ENCODE measurements around the gene FNBP1L.

GRCh38 chr1:93552741-93553455, 105.0 kb downstream of the FNBP1L start:
- TF ChIP-seq POLR2A (IDR thresholded peaks at IDR 0.05) (no peak), CTCF (IDR thresholded peaks at IDR 0.05) (no peak), EP300 (IDR thresholded peaks at IDR 0.05) (no peak)
